GM12878 (cell line): Measurements from ENCODE around the gene TTLL11. TPM values are rescaled to one million over a fixed set of nuclear protein-coding genes. Genes with fewer than 3 reads are reported as not detected.

Experiments used
- ATAC-seq: fragments of 200-7000 bp; cut with Tn5 transposase; 3 replicates; pipeline ENCODE4 v1.9.1; 2020; ENCODE audit warnings: mild to moderate bottlenecking, moderate library complexity
- BruUV-seq: library from RNA; stranded (reverse); fragments of 400-500 nt; replicated peaks from 2 replicates; lab custom pipeline; 2021; lab: Mats Ljungman, UMichigan
- CTCF ChIA-PET: fragments of 300-600 bp; sonication (Branson Sonifier 250); formaldehyde crosslinking; extraction: SDS; loops from one replicate; lab custom pipeline; 2021; ENCODE audit warnings: inconsistent platforms; lab: Yijun Ruan, JAX
- POLR2A ChIA-PET: fragments of 350-600 bp; formaldehyde crosslinking; extraction: SDS; loops from one replicate; lab custom pipeline; 2021; ENCODE audit warnings: inconsistent platforms; lab: Charles Lee
- RAD21 ChIA-PET: fragments of 300-600 bp; sonication (Branson Sonifier 250); formaldehyde crosslinking; loops from one replicate; lab custom pipeline; 2023; ENCODE audit warnings: antibody characterized with exemption; ENCODE audit not compliant: unreplicated experiment; lab: Charles Lee
- SMC1A ChIA-PET: fragments of 300-600 bp; sonication (Branson Sonifier 250); formaldehyde crosslinking; loops from one replicate; lab custom pipeline; 2023; ENCODE audit not compliant: unreplicated experiment, uncharacterized antibody; lab: Charles Lee
- DNase-seq: peaks from one replicate; pipeline ENCODE4 v3.0.0-alpha.2; 2011; ENCODE audit warnings: low read depth, low spot score
- FAIRE-seq: peaks from 3 replicates; lab custom pipeline; 2011; peaks lifted over from hg19 to GRCh38; lab: Jason Lieb, UNC
- H2AFZ ChIP-seq: 2 replicates; pipeline ENCODE4 v1.6.0; 2011; ENCODE audit warnings: low read depth, low read length, control low read depth; ENCODE audit not compliant: control insufficient read depth
- H3K27ac ChIP-seq: 2 replicates; pipeline ENCODE4 v1.5.1; 2011; ENCODE audit warnings: control low read depth; ENCODE audit not compliant: control insufficient read depth, insufficient read depth
- H3K27me3 ChIP-seq, 2 experiments: replicated peaks in 1 of 2; 2 replicates each; pipeline versions ENCODE4 v1.6.0 to v1.6.1; 2011; ENCODE audit warnings: low read length in 1 of 2; ENCODE audit not compliant: control insufficient read depth in 2 of 2, insufficient read depth in 2 of 2
- H3K36me3 ChIP-seq, 2 experiments: 2 replicates each; pipeline ENCODE4 v1.5.1; 2011; ENCODE audit warnings: low read length in 1 of 2; ENCODE audit not compliant: control insufficient read depth in 2 of 2, insufficient read depth in 2 of 2
- H3K4me1 ChIP-seq: 2 replicates; pipeline ENCODE4 v1.6.1; 2011; ENCODE audit warnings: mild to moderate bottlenecking, low read length, moderate library complexity, mixed read lengths; ENCODE audit not compliant: control insufficient read depth, insufficient read depth
- H3K4me2 ChIP-seq: 2 replicates; pipeline ENCODE4 v1.6.0; 2011; ENCODE audit warnings: control low read depth; ENCODE audit not compliant: control insufficient read depth, insufficient read depth
- H3K4me3 ChIP-seq: fragments of 200-600 bp; sonication (generic); 2 replicates; pipeline ENCODE4 v1.5.1; 2016
- H3K79me2 ChIP-seq: 2 replicates; pipeline ENCODE4 v1.6.0; 2011; ENCODE audit warnings: low read length; ENCODE audit not compliant: control insufficient read depth, insufficient read depth
- H3K9ac ChIP-seq: 2 replicates; pipeline ENCODE4 v1.8.0; 2011; ENCODE audit warnings: low read length, control low read depth, mixed read lengths; ENCODE audit not compliant: control insufficient read depth, insufficient read depth
- H3K9me3 ChIP-seq: replicated peaks from 3 replicates; pipeline ENCODE4 v1.5.1; 2011; ENCODE audit warnings: mild to moderate bottlenecking, low read length; ENCODE audit not compliant: control insufficient read depth, insufficient read depth
- H4K20me1 ChIP-seq: 2 replicates; pipeline ENCODE4 v1.6.0; 2011; ENCODE audit not compliant: control insufficient read depth, insufficient read depth
- ASH2L ChIP-seq: fragments of 300-600, 200-600 bp; sonication (generic); IDR thresholded peaks from 2 replicates; pipeline ENCODE4 v1.6.1; 2017; ENCODE audit warnings: low read depth, mild to moderate bottlenecking, borderline replicate concordance
- CBFB ChIP-seq: IDR thresholded peaks from 2 replicates; pipeline ENCODE4 v1.6.1; 2016; ENCODE audit warnings: antibody characterized with exemption, low read depth
- CEBPB ChIP-seq, 2 experiments: fragments of 150-350 bp in 1 of 2; IDR thresholded peaks; 2 replicates each; pipeline ENCODE4 v1.6.1; 2012 to 2014; ENCODE audit warnings: low read depth in 2 of 2, low read length in 2 of 2, borderline replicate concordance in 1 of 2, inconsistent platforms in 1 of 2
- CEBPZ ChIP-seq: fragments of 150-350 bp; IDR thresholded peaks from 2 replicates; pipeline ENCODE4 v1.6.1; 2016; ENCODE audit warnings: low read depth, low read length
- CHD2 ChIP-seq: IDR thresholded peaks from 2 replicates; pipeline ENCODE4 v1.6.1; 2011; ENCODE audit warnings: low read depth, low read length, improper control_type of control experiment, borderline replicate concordance
- CHD4 ChIP-seq: fragments of 200-600 bp; sonication (generic); IDR thresholded peaks from 2 replicates; pipeline ENCODE4 v1.6.1; 2016; ENCODE audit warnings: mild to moderate bottlenecking
- ESRRA ChIP-seq: IDR thresholded peaks from 2 replicates; pipeline ENCODE4 v1.6.1; 2012; ENCODE audit warnings: mild to moderate bottlenecking, low read length, improper control_type of control experiment
- GATAD2B ChIP-seq: fragments of 450-650 bp; conservative IDR thresholded peaks from 2 replicates; pipeline ENCODE4 v1.6.1; 2017; ENCODE audit warnings: low read depth, mild to moderate bottlenecking, moderate library complexity
- IRF4 ChIP-seq: IDR thresholded peaks from 2 replicates; pipeline ENCODE4 v1.6.1; 2011; ENCODE audit warnings: low read depth, low read length
- JUND ChIP-seq: IDR thresholded peaks from 2 replicates; pipeline ENCODE4 v1.6.1; 2012; ENCODE audit warnings: low read depth, mild to moderate bottlenecking, low read length, improper control_type of control experiment, moderate library complexity
- MTA2 ChIP-seq: fragments of 450-650 bp; IDR thresholded peaks from 2 replicates; pipeline ENCODE4 v1.6.1; 2016; ENCODE audit warnings: low read depth, mild to moderate bottlenecking, moderate library complexity
- MTA3 ChIP-seq: IDR thresholded peaks from 2 replicates; pipeline ENCODE4 v1.6.1; 2012; ENCODE audit warnings: low read length, inconsistent platforms, borderline replicate concordance
- RELB ChIP-seq: fragments of 450-650 bp; IDR thresholded peaks from 2 replicates; pipeline ENCODE4 v1.6.1; 2017; ENCODE audit warnings: low read depth, mild to moderate bottlenecking, moderate library complexity
- RUNX3 ChIP-seq: IDR thresholded peaks from 2 replicates; pipeline ENCODE4 v1.6.1; 2012; ENCODE audit warnings: low read length, inconsistent platforms
- SREBF1 ChIP-seq: IDR thresholded peaks from 2 replicates; pipeline ENCODE4 v1.6.1; 2012; ENCODE audit warnings: mild to moderate bottlenecking, low read length
- SRF ChIP-seq, 2 experiments: IDR thresholded peaks; 2 replicates each; pipeline ENCODE4 v1.6.1; 2011; ENCODE audit warnings: low read depth in 2 of 2, low read length in 2 of 2, mild to moderate bottlenecking in 1 of 2, moderate library complexity in 1 of 2
- TBL1XR1 ChIP-seq: IDR thresholded peaks from 2 replicates; pipeline ENCODE4 v1.6.1; 2012; ENCODE audit warnings: low read depth, low read length, improper control_type of control experiment
- ZBED1 ChIP-seq: IDR thresholded peaks from 2 replicates; pipeline ENCODE4 v1.6.1; 2016; ENCODE audit warnings: borderline replicate concordance
- WGBS: methylation state at CpG from one replicate; pipeline ENCODE4 v1.1.6; 2016; ENCODE audit warnings: low lambda C conversion rate; ENCODE audit not compliant: insufficient replicate concordance, insufficient coverage; ENCODE audit errors: missing lambda C conversion rate; 5-methylcytosine and 5-hydroxymethylcytosine counted together
- in situ Hi-C: fragments of 300-500 bp; cut with MboI; formaldehyde crosslinking; loops from 9 replicates; pipeline ENCODE4 v1.14.3; 2018; ENCODE audit warnings: mixed read lengths
- intact Hi-C: fragments of 100-400 bp; cut with micrococcal nuclease; formaldehyde crosslinking; loops from one replicate; pipeline ENCODE4 v1.14.2; 2022; ENCODE audit not compliant: unreplicated experiment
- polyA plus RNA-seq, 11 experiments: library from polyadenylated mRNA; depleted of rRNA in 4 of 11; unstranded in 6 of 11; stranded (reverse) in 5 of 11; fragments of >200 nt; fragmentation: Nextera tagmentation in 4 of 11; fragmentation: Illumina TruSeq in 1 of 11; extraction: Ambion mirVana in 4 of 11; extraction: Trizol in 1 of 11; gene quantifications; 1 replicate in 1 of 11; 2 replicates in 10 of 11; pipeline versions ENCODE4 v1.2.1 to v1.2.3, GENCODE V29; 2011 to 2016; ENCODE audit warnings: inconsistent platforms in 2 of 11, missing spikeins in 2 of 11, low read depth in 1 of 11
- total RNA-seq, 4 experiments: library from RNA; depleted of rRNA in 3 of 4; stranded (reverse); fragments of >200 nt in 3 of 4; fragmentation: Illumina TruSeq in 1 of 4; extraction: Trizol in 1 of 4; gene quantifications; 2 replicates each; pipeline versions ENCODE4 v1.2.1 to v1.2.3, GENCODE V29; 2013 to 2021

Gene TTLL11
- total and polyA plus RNA-seq, 10 of the 15 experiments (the other 5 are each of a cell fraction or from before 2014, with no cell fraction given), result 1.2 to 3.7 (median 2.9) TPM

- TF ChIP-seq CHD4 (no peak), CBFB (no peak), ASH2L (no peak), RUNX3 (no peak), TBL1XR1 (no peak)
These were observed 196.6 kb downstream of the TTLL11 start (continued) for GRCh38 chr9:121896545-121896943.

DNA sequence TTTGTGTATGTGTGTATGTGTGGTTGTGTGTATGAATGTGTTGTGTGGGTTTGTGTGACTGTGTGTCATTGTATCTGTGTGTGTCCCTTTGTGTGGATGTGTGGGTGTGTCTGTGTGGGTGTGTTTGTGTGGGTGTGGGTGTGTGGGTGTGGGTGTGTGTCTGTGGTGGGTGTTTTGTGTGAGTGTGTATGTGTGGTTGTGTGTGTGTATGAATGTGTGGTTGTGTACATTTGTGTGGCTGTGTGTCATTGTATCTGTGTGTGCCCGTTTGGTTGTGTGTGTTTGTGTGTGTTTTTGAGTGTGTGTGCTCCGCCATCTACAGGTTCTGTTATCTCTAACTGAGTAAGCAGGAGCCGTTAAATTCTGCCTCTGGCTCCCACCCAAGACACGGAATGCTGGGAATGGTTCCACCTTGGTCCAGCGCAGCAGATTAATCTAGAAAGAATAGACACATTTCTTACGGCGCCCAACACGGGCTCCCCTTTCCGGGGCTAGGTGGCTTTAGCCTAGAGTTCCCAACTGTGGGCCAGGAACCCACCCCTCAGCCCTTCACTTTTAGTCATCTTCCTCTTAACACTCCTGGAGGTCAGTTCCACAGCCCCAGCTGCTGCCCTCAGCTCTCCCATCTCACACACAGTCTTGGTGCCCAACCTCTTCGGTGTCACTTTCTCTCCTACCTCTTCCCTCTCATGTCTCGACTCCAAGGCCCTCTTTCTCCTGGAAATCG, 197.1 kb downstream of the TTLL11 start:
- ATAC-seq, result no peak
- ChIA-PET CTCF (no interaction called here), SMC1A (no interaction called here), RAD21 (no interaction called here), POLR2A (no interaction called here)
- in situ Hi-C loops (no loop called here), intact Hi-C loops (no loop called here)
- Histone ChIP-seq H3K27ac (no peak overlapping the region), H3K9me3 (no peaks in the 10 kb centered on the region; the same call in 1 of the 3 replicates), H3K4me2 (no peak overlapping the region), H3K4me1 (no peaks in the 10 kb centered on the region), H4K20me1 (no peaks in the 10 kb centered on the region), H3K79me2 (no peaks in the 10 kb centered on the region), H3K4me3 (no peak overlapping the region), H3K27me3 (no peaks in the 10 kb centered on the region), H3K36me3 (no peaks in the 10 kb centered on the region), H3K9ac (no peak overlapping the region), H2AFZ (no peak overlapping the region)
- FAIRE-seq, result no peak
- no peak for TF ChIP-seq MTA2
- no peak for TF ChIP-seq ZBED1
- no peak for TF ChIP-seq IRF4
- no peak for TF ChIP-seq SRF (IDR thresholded peaks at IDR 0.05; ENCODE audit: low read depth in 2 of 2, low read length in 2 of 2)
- TF ChIP-seq SREBF1, result no peak
- no peak for TF ChIP-seq CEBPZ
- no peak for TF ChIP-seq ESRRA
- TF ChIP-seq JUND, result no peak
- no peak for TF ChIP-seq RELB
- TF ChIP-seq GATAD2B, result no peak
- TF ChIP-seq CHD2, result no peak
- no peak for TF ChIP-seq MTA3
- no peak for TF ChIP-seq CEBPB (IDR thresholded peaks at IDR 0.05; ENCODE audit: borderline replicate concordance in 1 of 2, low read depth in 2 of 2, low read length in 2 of 2)
- BruUV-seq, result no TSS peak
- WGBS, result 74% methylated on average over 12 of the region's 12 CpGs
- DNase-seq, result no peak
